Mammary epithelial cell (primary cell): Measurements from ENCODE around the gene GNG4.

Source experiments
- EZH2 ChIP-seq: IDR thresholded peaks from 2 replicates; pipeline ENCODE4 v1.6.1; 2012; ENCODE audit warnings: low read length, inconsistent platforms, borderline replicate concordance
- TF ChIP-seq, protein P1 (sequence below), 2 donors: IDR thresholded peaks in 1 of 2; conservative IDR thresholded peaks in 1 of 2; 2 replicates each; pipeline ENCODE4 v1.5.1; 2011 to 2012; ENCODE audit warnings: inconsistent platforms in 2 of 2, low read length in 2 of 2, mild to moderate bottlenecking in 2 of 2, control low read depth in 1 of 2, low read depth in 1 of 2; ENCODE audit not compliant: insufficient read depth in 1 of 2; ENCODE audit errors: extremely low read depth in 1 of 2

DNA sequence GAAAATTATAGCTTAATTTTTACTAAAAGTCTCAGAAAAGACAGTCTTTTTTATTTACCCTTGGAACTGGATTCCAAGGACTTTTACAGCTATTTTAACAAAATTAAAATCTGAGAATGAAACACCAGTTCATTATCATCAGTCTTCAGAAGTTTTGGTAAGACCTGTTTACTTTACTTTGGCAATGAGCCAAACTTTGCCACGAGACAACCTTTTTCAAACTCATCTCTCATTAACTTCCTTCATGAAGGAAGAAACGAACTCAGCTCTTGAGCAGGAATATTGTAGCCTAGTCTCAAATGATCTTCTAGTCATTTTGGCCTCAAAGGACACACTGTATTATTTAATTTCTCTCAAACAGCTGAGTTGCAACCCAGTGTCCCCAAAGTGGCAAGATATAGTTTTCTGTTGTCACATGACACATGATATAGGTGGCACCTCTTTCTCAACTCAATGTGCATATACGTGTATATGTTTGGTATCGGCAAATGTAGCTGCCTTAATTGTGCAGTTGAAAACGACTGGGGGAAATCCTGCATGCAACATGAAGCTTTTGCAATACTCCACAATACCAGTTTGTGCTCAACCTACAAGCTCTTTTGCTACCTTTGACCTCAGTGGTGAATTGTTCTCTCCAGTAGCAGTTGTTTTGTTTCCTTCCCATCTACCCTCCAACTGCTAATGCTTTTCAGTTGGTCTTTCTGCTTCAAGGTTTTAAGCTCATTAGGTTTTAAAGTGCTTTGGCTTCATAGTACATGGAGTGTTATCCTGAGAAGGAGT, 8.4 kb upstream of the GNG4 start:
- TF ChIP-seq EZH2, result no peak
- TF ChIP-seq, protein P1, sequence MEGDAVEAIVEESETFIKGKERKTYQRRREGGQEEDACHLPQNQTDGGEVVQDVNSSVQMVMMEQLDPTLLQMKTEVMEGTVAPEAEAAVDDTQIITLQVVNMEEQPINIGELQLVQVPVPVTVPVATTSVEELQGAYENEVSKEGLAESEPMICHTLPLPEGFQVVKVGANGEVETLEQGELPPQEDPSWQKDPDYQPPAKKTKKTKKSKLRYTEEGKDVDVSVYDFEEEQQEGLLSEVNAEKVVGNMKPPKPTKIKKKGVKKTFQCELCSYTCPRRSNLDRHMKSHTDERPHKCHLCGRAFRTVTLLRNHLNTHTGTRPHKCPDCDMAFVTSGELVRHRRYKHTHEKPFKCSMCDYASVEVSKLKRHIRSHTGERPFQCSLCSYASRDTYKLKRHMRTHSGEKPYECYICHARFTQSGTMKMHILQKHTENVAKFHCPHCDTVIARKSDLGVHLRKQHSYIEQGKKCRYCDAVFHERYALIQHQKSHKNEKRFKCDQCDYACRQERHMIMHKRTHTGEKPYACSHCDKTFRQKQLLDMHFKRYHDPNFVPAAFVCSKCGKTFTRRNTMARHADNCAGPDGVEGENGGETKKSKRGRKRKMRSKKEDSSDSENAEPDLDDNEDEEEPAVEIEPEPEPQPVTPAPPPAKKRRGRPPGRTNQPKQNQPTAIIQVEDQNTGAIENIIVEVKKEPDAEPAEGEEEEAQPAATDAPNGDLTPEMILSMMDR (conservative IDR thresholded peaks at IDR 0.05 in 1 of 2, IDR thresholded peaks at IDR 0.05 in 1 of 2; ENCODE audit: extremely low read depth in 1 of 2, insufficient read depth in 1 of 2, low read depth in 1 of 2, low read length in 2 of 2), result no peak
